Trophoblast cell (in vitro differentiated cells and primary cell): ENCODE measurements around the gene CELA3A.

ENCODE experiments used
- DNase-seq, 2 donors: peaks; one replicate each; pipeline ENCODE4 v3.0.0-alpha.2; 2016
- H2AFZ ChIP-seq: 2 replicates; pipeline ENCODE4 v1.6.1; 2013; ENCODE audit warnings: low read length, moderate library complexity, mild to moderate bottlenecking; ENCODE audit not compliant: insufficient read depth, poor library complexity
- H2AK5ac ChIP-seq: 2 replicates; pipeline ENCODE4 v1.6.1; 2013; ENCODE audit warnings: mild to moderate bottlenecking, low read length
- H2BK120ac ChIP-seq: 2 replicates; pipeline ENCODE4 v1.6.1; 2013; ENCODE audit warnings: low read length, mild to moderate bottlenecking, moderate library complexity; ENCODE audit not compliant: insufficient read depth, poor library complexity
- H2BK12ac ChIP-seq: 2 replicates; pipeline ENCODE4 v1.6.1; 2013; ENCODE audit warnings: mild to moderate bottlenecking, low read length, moderate library complexity
- H2BK5ac ChIP-seq: 2 replicates; pipeline ENCODE4 v1.6.1; 2013; ENCODE audit warnings: low read length, low read depth, moderate library complexity, mild to moderate bottlenecking; ENCODE audit not compliant: poor library complexity
- H3K14ac ChIP-seq: 2 replicates; pipeline ENCODE4 v1.6.1; 2013; ENCODE audit warnings: mild to moderate bottlenecking, low read length
- H3K18ac ChIP-seq: 2 replicates; pipeline ENCODE4 v1.6.1; 2013; ENCODE audit warnings: mild to moderate bottlenecking, low read length
- H3K23ac ChIP-seq: 2 replicates; pipeline ENCODE4 v1.6.1; 2013; ENCODE audit warnings: low read length
- H3K27ac ChIP-seq: 2 replicates; pipeline ENCODE4 v1.5.1; 2013; ENCODE audit warnings: low read depth, mild to moderate bottlenecking, inconsistent platforms, low read length, moderate library complexity
- H3K27me3 ChIP-seq: 2 replicates; pipeline ENCODE4 v1.6.1; 2013; ENCODE audit warnings: inconsistent platforms, mild to moderate bottlenecking, low read length, moderate library complexity; ENCODE audit not compliant: insufficient read depth
- H3K36me3 ChIP-seq, 2 experiments: 1 replicate in 1 of 2; 2 replicates in 1 of 2; pipeline ENCODE4 v1.6.1; 2013; ENCODE audit warnings: low read length in 2 of 2, mild to moderate bottlenecking in 2 of 2, moderate library complexity in 1 of 2; ENCODE audit not compliant: insufficient read depth in 2 of 2, control insufficient read depth in 1 of 2
- H3K4ac ChIP-seq: 2 replicates; pipeline ENCODE4 v1.6.1; 2013; ENCODE audit warnings: low read depth, mild to moderate bottlenecking, low read length, moderate library complexity
- H3K4me1 ChIP-seq, 2 experiments: 1 replicate in 1 of 2; 2 replicates in 1 of 2; pipeline ENCODE4 v1.6.1; 2013; ENCODE audit warnings: low read length in 2 of 2, mild to moderate bottlenecking in 2 of 2, moderate library complexity in 1 of 2; ENCODE audit not compliant: insufficient read depth in 2 of 2, control insufficient read depth in 1 of 2
- H3K4me2 ChIP-seq: 2 replicates; pipeline ENCODE4 v1.6.1; 2013; ENCODE audit warnings: inconsistent platforms, mild to moderate bottlenecking, low read length, moderate library complexity
- H3K4me3 ChIP-seq: 2 replicates; pipeline ENCODE4 v1.5.1; 2013; ENCODE audit warnings: mild to moderate bottlenecking, low read depth, low read length, inconsistent platforms
- H3K79me1 ChIP-seq: one replicate; pipeline ENCODE4 v1.6.1; 2013; ENCODE audit warnings: low read length
- H3K79me2 ChIP-seq: 2 replicates; pipeline ENCODE4 v1.6.1; 2013; ENCODE audit warnings: low read length, mild to moderate bottlenecking; ENCODE audit not compliant: control insufficient read depth, insufficient read depth, poor library complexity
- H3K9ac ChIP-seq: 2 replicates; pipeline ENCODE4 v1.6.1; 2013; ENCODE audit warnings: mild to moderate bottlenecking, low read length
- H3K9me3 ChIP-seq: 2 replicates; pipeline ENCODE4 v1.6.1; 2013; ENCODE audit warnings: low read depth, mild to moderate bottlenecking, control low read depth, inconsistent platforms, low read length; ENCODE audit not compliant: insufficient read depth
- H4K12ac ChIP-seq: 2 replicates; pipeline ENCODE4 v1.6.1; 2013; ENCODE audit warnings: low read depth, mild to moderate bottlenecking, low read length, moderate library complexity
- H4K8ac ChIP-seq: 2 replicates; pipeline ENCODE4 v1.6.1; 2013; ENCODE audit warnings: low read depth, mild to moderate bottlenecking, low read length, moderate library complexity
- H4K91ac ChIP-seq: one replicate; pipeline ENCODE4 v1.6.1; 2013; ENCODE audit warnings: low read depth, mild to moderate bottlenecking, low read length, moderate library complexity
- WGBS: extraction: QIAGEN DNeasy Blood & Tissue Kit; methylation state at CpG from one replicate; pipeline ENCODE4 v1.1.7; 2013; ENCODE audit warnings: missing lambda C conversion rate; ENCODE audit not compliant: insufficient read length, insufficient coverage; ENCODE audit errors: extremely low coverage; 5-methylcytosine and 5-hydroxymethylcytosine counted together

CELA3A gene

GRCh38 chr1:21956720-21957552, 44.5 kb upstream of the CELA3A start:
- H3K4ac ChIP-seq, result no peak overlapping the region
- no peak overlapping the region for H4K8ac ChIP-seq
- peak overlapping the region; percentile 97 for H4K91ac ChIP-seq
- H3K4me1 ChIP-seq, result peaks cover 27 to 30% of the 10 kb centered on the region in 2 experiments
- H2AK5ac ChIP-seq, result peak overlapping the region; percentile 44
- no CpG with 5 or more reads among the region's 18 CpGs for WGBS
- peak overlapping the region; percentile 43 for H3K14ac ChIP-seq
- no peaks in the 10 kb centered on the region for H3K9me3 ChIP-seq
- H3K79me2 ChIP-seq, result peaks cover 4% of the 10 kb centered on the region
- H2BK12ac ChIP-seq, result peak overlapping the region; percentile 47
- DNase-seq, result peak; percentile 83 to 93
- no peak overlapping the region for H3K4me2 ChIP-seq
- H3K79me1 ChIP-seq, result peaks cover 26% of the 10 kb centered on the region
- H3K9ac ChIP-seq, result no peak overlapping the region
- no peak overlapping the region for H4K12ac ChIP-seq
- H3K36me3 ChIP-seq, result no peaks in the 10 kb centered on the region
- no peak overlapping the region for H3K27ac ChIP-seq
- H3K23ac ChIP-seq, result no peak overlapping the region
- H3K27me3 ChIP-seq, result no peaks in the 10 kb centered on the region
- peak overlapping the region; percentile 28 for H2BK120ac ChIP-seq
- no peak overlapping the region for H2AFZ ChIP-seq
- peak overlapping the region; percentile 9 for H2BK5ac ChIP-seq
- H3K4me3 ChIP-seq, result no peak overlapping the region
- peak overlapping the region; percentile 1 for H3K18ac ChIP-seq

GRCh38 chr1:21961337-21961736, 40.1 kb upstream of the CELA3A start:
- H3K14ac ChIP-seq, result peak overlapping the region; percentile 56
- no peaks in the 10 kb centered on the region for H3K79me2 ChIP-seq
- peak overlapping the region; percentile 27 for H3K18ac ChIP-seq
- H3K4me3 ChIP-seq, result no peak overlapping the region
- peak overlapping the region; percentile 75 for H2BK12ac ChIP-seq
- WGBS, result no CpG with 5 or more reads among the region's 2 CpGs
- peaks cover 18 to 26% of the 10 kb centered on the region in 2 experiments for H3K4me1 ChIP-seq
- peak overlapping the region; percentile 31 for H3K27ac ChIP-seq
- H3K4me2 ChIP-seq, result no peak overlapping the region
- H3K4ac ChIP-seq, result no peak overlapping the region
- H2BK120ac ChIP-seq, result peak overlapping the region; percentile 27
- H4K8ac ChIP-seq, result no peak overlapping the region
- no peak overlapping the region for H3K9ac ChIP-seq
- H3K9me3 ChIP-seq, result no peaks in the 10 kb centered on the region
- no peak overlapping the region for H2AFZ ChIP-seq
- H3K27me3 ChIP-seq, result no peaks in the 10 kb centered on the region
- peak overlapping the region; percentile 24 for H2BK5ac ChIP-seq
- peaks cover 19% of the 10 kb centered on the region for H3K79me1 ChIP-seq
- no peaks in the 10 kb centered on the region for H3K36me3 ChIP-seq
- peak in 1 of 2 donors; percentile 47 for DNase-seq
- H4K12ac ChIP-seq, result no peak overlapping the region
- no peak overlapping the region for H3K23ac ChIP-seq
- H2AK5ac ChIP-seq, result no peak overlapping the region
- peak overlapping the region; percentile 65 for H4K91ac ChIP-seq

DNA sequence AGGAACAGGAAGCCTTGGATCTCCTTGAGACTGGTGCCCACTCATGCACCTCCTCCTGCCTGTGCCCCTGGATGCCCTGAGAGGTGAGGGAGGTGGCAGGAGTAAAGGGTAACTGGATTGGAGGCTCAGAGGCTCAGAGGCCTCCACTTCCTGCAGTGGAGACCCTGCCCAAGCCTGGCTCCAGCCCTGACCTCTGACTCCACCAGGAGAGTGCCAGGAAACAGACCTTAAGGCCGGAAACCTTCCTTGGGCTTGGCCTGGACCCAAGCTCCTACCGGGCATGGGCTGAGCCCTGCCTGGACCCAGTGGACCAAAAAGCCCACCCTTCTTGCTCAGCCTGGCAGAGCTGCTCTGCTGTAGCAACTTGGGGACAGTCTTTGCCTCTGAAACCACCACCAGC, 39.7 kb upstream of the CELA3A start:
- Histone ChIP-seq H3K27ac (peak overlapping the region; percentile 31), H3K23ac (no peak overlapping the region), H4K8ac (peak overlapping the region; percentile 8), H2AK5ac (peak overlapping the region; percentile 40), H4K91ac (peak overlapping the region; percentile 65), H2AFZ (no peak overlapping the region), H4K12ac (no peak overlapping the region), H3K4me1 (peaks cover 17 to 23% of the 10 kb centered on the region in 2 experiments), H3K18ac (peak overlapping the region; percentile 27), H2BK5ac (peak overlapping the region; percentile 24), H3K4me3 (no peak overlapping the region), H3K4ac (peak overlapping the region; percentile 12), H3K79me2 (no peaks in the 10 kb centered on the region), H3K36me3 (no peaks in the 10 kb centered on the region), H3K79me1 (peaks cover 19% of the 10 kb centered on the region), H3K9ac (no peak overlapping the region), H2BK12ac (peak overlapping the region; percentile 75), H2BK120ac (peak overlapping the region; percentile 27), H3K27me3 (no peaks in the 10 kb centered on the region), H3K4me2 (no peak overlapping the region), H3K14ac (peak overlapping the region; percentile 56), H3K9me3 (no peaks in the 10 kb centered on the region)
- no peak for DNase-seq
- no CpG with 5 or more reads among the region's 2 CpGs for WGBS

DNA sequence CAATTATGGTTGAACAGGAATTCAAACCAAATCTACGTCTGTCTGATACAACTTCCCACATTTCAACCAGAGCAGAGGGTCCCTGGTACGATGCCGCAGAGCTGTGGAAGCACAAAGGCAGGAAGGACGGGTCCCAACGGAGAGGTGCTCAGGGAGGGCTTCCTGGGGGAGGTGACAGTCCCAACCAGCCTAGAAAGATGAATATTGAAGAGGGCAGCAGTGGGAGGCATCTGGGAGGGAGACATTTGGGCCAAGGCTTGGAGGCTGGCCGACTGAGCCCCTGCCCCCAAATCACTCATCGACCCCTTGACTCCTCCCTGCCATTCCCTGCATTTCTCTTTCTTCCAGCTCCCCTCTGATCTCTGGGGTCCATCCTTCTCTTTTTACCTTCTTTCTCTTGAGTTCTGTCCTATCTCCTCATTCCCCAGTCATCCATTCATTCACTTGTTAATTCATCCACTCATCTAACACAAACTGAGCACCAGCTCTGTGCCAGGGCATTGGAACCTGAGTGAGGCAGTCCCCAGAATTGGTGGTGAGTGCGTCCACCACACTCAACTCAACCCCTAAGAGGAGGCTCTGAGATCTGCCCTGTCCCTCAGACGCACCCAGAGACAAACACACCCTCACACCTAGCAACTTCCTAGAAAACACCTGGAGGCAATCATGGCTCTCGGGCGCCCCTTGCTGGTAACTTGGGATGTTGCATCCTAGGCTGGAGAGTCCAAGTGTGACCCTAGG, 37.8 kb upstream of the CELA3A start:
- Histone ChIP-seq H3K18ac (peak overlapping the region; percentile 74), H2AFZ (no peak overlapping the region), H3K27ac (no peak overlapping the region), H3K4me1 (peaks cover 13 to 16% of the 10 kb centered on the region in 2 experiments), H2BK12ac (peak overlapping the region; percentile 99), H3K79me2 (no peaks in the 10 kb centered on the region), H3K27me3 (no peaks in the 10 kb centered on the region), H4K12ac (no peak overlapping the region), H3K9me3 (no peaks in the 10 kb centered on the region), H4K8ac (peak overlapping the region; percentile 50), H2BK120ac (peak overlapping the region; percentile 43), H3K23ac (no peak overlapping the region), H3K4me2 (no peak overlapping the region), H3K36me3 (no peaks in the 10 kb centered on the region), H2AK5ac (peak overlapping the region; percentile 90), H3K4me3 (no peak overlapping the region), H4K91ac (peak overlapping the region; percentile 72), H3K14ac (peak overlapping the region; percentile 69), H3K4ac (peak overlapping the region; percentile 50), H3K9ac (no peak overlapping the region), H2BK5ac (no peak overlapping the region), H3K79me1 (peaks cover 13% of the 10 kb centered on the region)
- DNase-seq, result peak; percentile 70 to 92
- WGBS, result no CpG with 5 or more reads among the region's 11 CpGs
